PC-3 (cell line): ENCODE measurements around the gene FTO. TPM values are rescaled to one million over a fixed set of nuclear protein-coding genes. Genes with fewer than 3 reads are reported as not detected.

Experiments used
- ATAC-seq: fragments of 200-7000 bp; cut with Tn5 transposase; 2 replicates; pipeline ENCODE4 v1.9.1; 2020; ENCODE audit warnings: mild to moderate bottlenecking, moderate library complexity
- BruUV-seq: library from RNA; stranded (reverse); fragments of 400-500 nt; replicated peaks from 2 replicates; lab custom pipeline; 2021; lab: Mats Ljungman, UMichigan
- CTCF ChIA-PET: fragments of 300-600 bp; sonication (Branson Sonifier 250); formaldehyde crosslinking; loops from one replicate; lab custom pipeline; 2022; ENCODE audit warnings: antibody characterized with exemption; lab: Charles Lee
- POLR2A ChIA-PET: fragments of 300-600 bp; sonication (Branson Sonifier 250); formaldehyde crosslinking; loops from one replicate; lab custom pipeline; 2022; ENCODE audit warnings: antibody characterized with exemption; ENCODE audit not compliant: unreplicated experiment; lab: Charles Lee
- DNase-seq: peaks from one replicate; pipeline ENCODE4 v3.0.0-alpha.2; 2015
- H2AFZ ChIP-seq: fragments of 300-600 bp; sonication (generic); 2 replicates; pipeline ENCODE4 v1.6.0; 2016; ENCODE audit warnings: antibody characterized with exemption, low read length
- H3F3A ChIP-seq: fragments of 300-600 bp; sonication (generic); one replicate; pipeline ENCODE4 v1.6.0; 2017; ENCODE audit warnings: antibody characterized with exemption, low read length, control low read depth, mild to moderate bottlenecking; ENCODE audit not compliant: unreplicated experiment
- H3K27ac ChIP-seq: fragments of 300-600 bp; sonication (generic); 2 replicates; pipeline ENCODE4 v1.5.1; 2016; ENCODE audit warnings: mild to moderate bottlenecking, low read length
- H3K27me3 ChIP-seq: fragments of 300-600 bp; sonication (generic); 2 replicates; pipeline ENCODE4 v1.6.1; 2016; ENCODE audit warnings: low read length, mixed read lengths
- H3K36me3 ChIP-seq: fragments of 300-600 bp; sonication (generic); 2 replicates; pipeline ENCODE4 v1.6.1; 2016; ENCODE audit warnings: low read depth, mixed run types, low read length, mixed read lengths
- H3K4me1 ChIP-seq: fragments of 300-600 bp; sonication (generic); 2 replicates; pipeline ENCODE4 v1.5.1; 2016; ENCODE audit warnings: low read length; ENCODE audit not compliant: insufficient read depth
- H3K4me2 ChIP-seq: fragments of 300-600 bp; sonication (generic); 2 replicates; pipeline ENCODE4 v1.6.0; 2016; ENCODE audit warnings: low read length
- H3K4me3 ChIP-seq: fragments of 300-600 bp; sonication (generic); 2 replicates; pipeline ENCODE4 v1.5.1; 2016; ENCODE audit warnings: mild to moderate bottlenecking, low read length, mixed read lengths
- H3K79me2 ChIP-seq: fragments of 300-600 bp; sonication (generic); 2 replicates; pipeline ENCODE4 v1.6.1; 2017; ENCODE audit warnings: low read length, mixed read lengths
- H3K9ac ChIP-seq: fragments of 300-600 bp; sonication (generic); 2 replicates; pipeline ENCODE4 v1.6.0; 2016; ENCODE audit warnings: mild to moderate bottlenecking, low read length
- H3K9me2 ChIP-seq: fragments of 300-600 bp; sonication (generic); replicated peaks from 2 replicates; pipeline ENCODE4 v1.6.1; 2016; ENCODE audit warnings: mixed run types, low read length, mixed read lengths
- H3K9me3 ChIP-seq: fragments of 300-600 bp; sonication (generic); 2 replicates; pipeline ENCODE4 v1.6.1; 2016; ENCODE audit warnings: low read length, mixed read lengths
- H4K20me1 ChIP-seq: fragments of 300-600 bp; sonication (generic); 2 replicates; pipeline ENCODE4 v1.6.1; 2016; ENCODE audit warnings: low read length, mixed read lengths
- EZH2 ChIP-seq: fragments of 300-600 bp; sonication (generic); IDR thresholded peaks from one replicate; pipeline ENCODE4 v1.6.1; 2017; ENCODE audit warnings: antibody characterized with exemption, mild to moderate bottlenecking, low read length; ENCODE audit not compliant: unreplicated experiment
- EZH2phosphoT487 ChIP-seq: fragments of 300-600 bp; sonication (generic); IDR thresholded peaks from 2 replicates; pipeline ENCODE4 v1.6.1; 2018; ENCODE audit warnings: mild to moderate bottlenecking, antibody characterized with exemption, low read length, borderline replicate concordance
- intact Hi-C: fragments of 100-400 bp; cut with micrococcal nuclease; formaldehyde crosslinking; loops from 2 replicates; pipeline ENCODE4 v1.9.0; 2023
- total RNA-seq: library from RNA; depleted of rRNA; stranded (reverse); fragments of >200 nt; gene quantifications from 2 replicates; pipeline ENCODE4 v1.2.3, GENCODE V29; 2014
- TF ChIP-seq, protein P1 (sequence below): fragments of 300-600 bp; sonication (generic); conservative IDR thresholded peaks from 2 replicates; pipeline ENCODE4 v1.5.1; 2017; ENCODE audit warnings: antibody characterized with exemption, low read depth, mild to moderate bottlenecking, low read length

FTO gene
- total RNA-seq, 1 experiment from 2014 or later, result 27.0 TPM

DNA sequence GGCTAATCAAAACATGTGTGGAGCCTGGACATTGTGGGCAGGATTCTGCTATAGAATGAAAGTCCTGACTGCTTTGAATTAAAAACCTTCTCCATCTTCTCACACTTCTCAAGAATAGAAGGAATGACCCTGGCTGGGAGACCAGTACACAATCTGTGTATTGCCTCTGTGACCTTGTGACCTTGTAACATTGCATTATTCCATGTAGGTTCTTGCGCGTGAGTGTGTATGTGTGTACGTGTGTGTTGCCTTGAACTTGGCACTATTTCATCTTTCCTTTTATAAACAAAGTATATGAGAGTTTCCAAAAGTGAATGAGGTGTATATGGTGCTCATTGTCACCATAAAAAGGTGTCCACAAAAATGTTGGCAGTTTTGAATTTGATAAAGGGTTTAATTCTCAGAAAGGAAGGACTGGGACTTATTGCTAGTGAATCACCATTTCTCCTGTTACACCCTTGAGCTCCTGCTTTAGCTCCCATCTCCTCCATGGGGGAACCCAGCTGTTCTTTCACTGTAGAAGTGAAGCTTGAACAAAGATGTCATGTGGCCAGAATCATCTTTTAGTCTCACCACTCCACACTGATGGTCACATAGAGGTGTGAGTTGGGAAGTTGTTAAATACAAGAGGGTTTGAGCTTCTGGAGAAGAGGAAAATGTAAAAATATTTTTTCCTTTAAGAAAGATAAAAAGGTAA, 244.9 kb downstream of the FTO start:
- intact Hi-C loops, result no loop called here

DNA sequence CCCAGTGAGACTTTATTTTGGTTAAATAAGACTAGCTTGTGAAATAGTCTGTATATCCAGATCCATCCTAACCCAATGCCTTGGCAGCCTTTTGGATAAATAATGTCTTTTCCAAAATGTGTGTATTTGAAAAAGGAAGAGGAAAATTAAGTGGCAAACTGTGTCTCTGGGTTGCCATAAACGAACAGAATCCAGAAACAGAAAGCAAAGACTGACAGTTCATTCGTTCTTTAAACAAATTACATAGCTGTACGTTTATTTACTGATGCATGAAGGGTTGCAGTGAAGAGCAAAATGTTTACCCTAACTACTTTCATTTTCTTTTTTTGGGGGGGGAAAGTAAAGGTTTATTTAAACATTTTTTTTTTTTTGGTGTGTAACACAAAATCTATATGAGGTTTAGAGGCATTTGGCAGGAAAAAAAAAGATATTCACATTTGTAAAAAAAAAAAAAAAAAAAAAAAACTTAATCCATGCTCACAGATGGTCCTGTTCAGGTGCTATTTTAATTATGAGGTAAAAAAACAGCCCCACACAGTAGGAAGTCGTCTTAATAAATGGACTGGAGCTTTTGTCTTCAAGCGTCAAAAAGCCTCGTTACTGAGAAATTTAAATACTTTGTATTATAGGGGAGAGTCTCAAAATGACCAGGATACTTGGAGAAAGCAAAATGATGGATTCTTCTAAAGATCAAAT, 245.9 kb downstream of the FTO start:
- Histone ChIP-seq H3K4me1 (no peaks in the 10 kb centered on the region), H3K27ac (no peak overlapping the region), H3K4me2 (no peak overlapping the region), H3K36me3 (no peaks in the 10 kb centered on the region), H3K9ac (no peak overlapping the region), H3K79me2 (no peaks in the 10 kb centered on the region), H3K4me3 (no peak overlapping the region), H3K9me3 (no peaks in the 10 kb centered on the region), H4K20me1 (no peaks in the 10 kb centered on the region), H2AFZ (no peak overlapping the region), H3K27me3 (no peaks in the 10 kb centered on the region), H3K9me2 (no peaks in the 10 kb centered on the region), H3F3A (no peaks in the 10 kb centered on the region)
- intact Hi-C loops, result no loop called here
- no peak for DNase-seq
- TF ChIP-seq EZH2phosphoT487, result no peak
- TF ChIP-seq, protein P1, sequence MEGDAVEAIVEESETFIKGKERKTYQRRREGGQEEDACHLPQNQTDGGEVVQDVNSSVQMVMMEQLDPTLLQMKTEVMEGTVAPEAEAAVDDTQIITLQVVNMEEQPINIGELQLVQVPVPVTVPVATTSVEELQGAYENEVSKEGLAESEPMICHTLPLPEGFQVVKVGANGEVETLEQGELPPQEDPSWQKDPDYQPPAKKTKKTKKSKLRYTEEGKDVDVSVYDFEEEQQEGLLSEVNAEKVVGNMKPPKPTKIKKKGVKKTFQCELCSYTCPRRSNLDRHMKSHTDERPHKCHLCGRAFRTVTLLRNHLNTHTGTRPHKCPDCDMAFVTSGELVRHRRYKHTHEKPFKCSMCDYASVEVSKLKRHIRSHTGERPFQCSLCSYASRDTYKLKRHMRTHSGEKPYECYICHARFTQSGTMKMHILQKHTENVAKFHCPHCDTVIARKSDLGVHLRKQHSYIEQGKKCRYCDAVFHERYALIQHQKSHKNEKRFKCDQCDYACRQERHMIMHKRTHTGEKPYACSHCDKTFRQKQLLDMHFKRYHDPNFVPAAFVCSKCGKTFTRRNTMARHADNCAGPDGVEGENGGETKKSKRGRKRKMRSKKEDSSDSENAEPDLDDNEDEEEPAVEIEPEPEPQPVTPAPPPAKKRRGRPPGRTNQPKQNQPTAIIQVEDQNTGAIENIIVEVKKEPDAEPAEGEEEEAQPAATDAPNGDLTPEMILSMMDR, result no peak
- TF ChIP-seq EZH2, result no peak
- ATAC-seq, result no peak
- ChIA-PET POLR2A (no interaction called here), CTCF (no interaction called here)
- BruUV-seq, result no TSS peak

More for the DNA sequence above, 244.9 kb downstream of the FTO start:
- BruUV-seq, result no TSS peak
- H3K27me3 ChIP-seq, result no peaks in the 10 kb centered on the region
- no peak for TF ChIP-seq EZH2phosphoT487
- no peak for TF ChIP-seq EZH2
- TF ChIP-seq, protein P1, result no peak
- H3K4me2 ChIP-seq, result no peak overlapping the region
- H3K79me2 ChIP-seq, result no peaks in the 10 kb centered on the region
- no peak overlapping the region for H3K4me3 ChIP-seq
- no peak for ATAC-seq
- no peaks in the 10 kb centered on the region for H3K36me3 ChIP-seq
- H3K4me1 ChIP-seq, result peaks cover 4% of the 10 kb centered on the region; the same call in 1 of the 2 replicates
- no peaks in the 10 kb centered on the region for H3K9me2 ChIP-seq
- no peak overlapping the region for H2AFZ ChIP-seq
- ChIA-PET CTCF (no interaction called here), POLR2A (no interaction called here)
- DNase-seq, result no peak
- H3K9ac ChIP-seq, result no peak overlapping the region
- H3K9me3 ChIP-seq, result no peaks in the 10 kb centered on the region
- H4K20me1 ChIP-seq, result no peaks in the 10 kb centered on the region
- H3K27ac ChIP-seq, result no peak overlapping the region
- no peaks in the 10 kb centered on the region for H3F3A ChIP-seq

DNA sequence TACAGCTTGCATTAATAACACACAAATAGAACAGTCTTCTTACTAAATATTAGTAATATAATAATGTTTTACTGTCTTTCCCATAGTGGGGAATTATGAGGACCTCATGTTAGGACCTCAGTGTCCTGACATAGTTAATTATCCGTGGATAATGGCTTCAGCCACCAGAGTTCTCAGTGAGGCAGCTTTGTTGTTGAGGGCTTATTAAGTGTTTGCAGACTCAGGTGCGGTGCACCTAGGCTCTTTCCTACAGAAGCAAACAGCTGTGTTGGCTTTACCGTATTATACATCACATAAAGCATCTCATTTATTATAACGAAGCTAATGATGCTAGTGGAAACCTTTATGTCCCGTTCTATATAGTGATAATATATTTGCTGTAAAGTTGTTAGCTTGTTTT, 246.7 kb downstream of the FTO start:
- Histone ChIP-seq H3K4me3 (no peak overlapping the region), H3K4me1 (no peaks in the 10 kb centered on the region), H2AFZ (no peak overlapping the region), H4K20me1 (no peaks in the 10 kb centered on the region), H3K36me3 (no peaks in the 10 kb centered on the region), H3K9me3 (no peaks in the 10 kb centered on the region), H3K79me2 (no peaks in the 10 kb centered on the region), H3K4me2 (no peak overlapping the region), H3K9ac (no peak overlapping the region), H3K27ac (no peak overlapping the region), H3K9me2 (no peaks in the 10 kb centered on the region), H3K27me3 (no peaks in the 10 kb centered on the region), H3F3A (no peaks in the 10 kb centered on the region)
- intact Hi-C loops, result no loop called here
- no peak for DNase-seq
- ATAC-seq, result no peak
- TF ChIP-seq EZH2phosphoT487 (no peak), EZH2 (no peak)
- TF ChIP-seq, protein P1, result no peak
- CTCF ChIA-PET, result no interaction called here
- BruUV-seq, result no TSS peak
- POLR2A ChIA-PET, result no interaction called here
